ENCODE data around the gene TTC39B. TPM values are rescaled to one million over a fixed set of nuclear protein-coding genes. Genes with fewer than 3 reads are reported as not detected.

Gene TTC39B
- total and polyA plus RNA-seq, 4 donors: 1.8 to 11.7 (median 2.8) TPM

- 64% methylated on average over 4 of the region's 4 CpGs for WGBS
- H3K9ac ChIP-seq (ENCODE audit: low read depth in 1 of 2, low read length in 2 of 2): peak overlapping the region in 1 of 2 donors; percentile 13
- no peak for TF ChIP-seq EGR1 (IDR thresholded peaks at IDR 0.05; ENCODE audit: low read depth in 2 of 2)
These were observed 95.1 kb downstream of the TTC39B start for GRCh38 chr9:15211815-15212495.

GRCh38 chr9:15211160-15211814 lies 95.7 kb downstream of the TTC39B start:
- Histone ChIP-seq H3K4me3 (ENCODE audit: low read depth in 1 of 3, low read length in 3 of 3) (no peak overlapping the region), H3K36me3 (ENCODE audit: control insufficient read depth in 4 of 4, insufficient read depth in 3 of 4, low read depth in 1 of 4, low read length in 3 of 4) (peaks cover 0 to 5% (median 0%) of the 10 kb centered on the region in 4 donors), H3K27me3 (ENCODE audit: control insufficient read depth in 4 of 4, insufficient read depth in 4 of 4, low read length in 3 of 4) (no peaks in the 10 kb centered on the region), H3K27ac (ENCODE audit: low read depth in 1 of 2, low read length in 2 of 2) (no peak overlapping the region), H3K9me3 (ENCODE audit: control insufficient read depth in 4 of 4, low read length in 3 of 4) (no peaks in the 10 kb centered on the region), H3K9ac (ENCODE audit: low read depth in 1 of 2, low read length in 2 of 2) (no peak overlapping the region), H3K4me1 (ENCODE audit: control insufficient read depth in 4 of 4, insufficient read depth in 4 of 4, low read length in 3 of 4) (peaks cover 2 to 11% (median 8%) of the 10 kb centered on the region in 4 donors)
- TF ChIP-seq SP1 (IDR thresholded peaks at IDR 0.05): peak; percentile 61
- TF ChIP-seq ATF3 (IDR thresholded peaks at IDR 0.05): peak; percentile 14
- TF ChIP-seq RAD21 (IDR thresholded peaks at IDR 0.05): peak; percentile 90 to 91
- TF ChIP-seq CTCF (IDR thresholded peaks at IDR 0.05; ENCODE audit: low read depth, low read length, missing input control): peak; percentile 90
- peak in 1 of 2 donors; percentile 52 for TF ChIP-seq HNF4A (conservative IDR thresholded peaks at IDR 0.05)
- no peak for TF ChIP-seq GABPA (IDR thresholded peaks at IDR 0.05 in 1 of 2, conservative IDR thresholded peaks at IDR 0.05 in 1 of 2)
- peak; percentile 30 to 79 for TF ChIP-seq RXRA (IDR thresholded peaks at IDR 0.05)
- TF ChIP-seq NR2F2 (IDR thresholded peaks at IDR 0.05): peak; percentile 39
- TF ChIP-seq ZBTB33 (IDR thresholded peaks at IDR 0.05): no peak
- TF ChIP-seq JUND (IDR thresholded peaks at IDR 0.05): peak in 1 of 2 donors; percentile 53
- 45% methylated on average over 6 of the region's 6 CpGs for WGBS
- DNase-seq (ENCODE audit: low spot score): peak; percentile 49

More at GRCh38 chr9:15211815-15212495, 95.1 kb downstream of the TTC39B start:
- no peak for DNase-seq (ENCODE audit: low spot score)
- Histone ChIP-seq H3K4me1 (ENCODE audit: control insufficient read depth in 4 of 4, insufficient read depth in 4 of 4, low read length in 3 of 4) (peaks cover 2 to 11% (median 8%) of the 10 kb centered on the region in 4 donors), H3K9me3 (ENCODE audit: control insufficient read depth in 4 of 4, low read length in 3 of 4) (no peaks in the 10 kb centered on the region), H3K27me3 (ENCODE audit: control insufficient read depth in 4 of 4, insufficient read depth in 4 of 4, low read length in 3 of 4) (no peaks in the 10 kb centered on the region), H3K4me3 (ENCODE audit: low read depth in 1 of 3, low read length in 3 of 3) (no peak overlapping the region), H3K27ac (ENCODE audit: low read depth in 1 of 2, low read length in 2 of 2) (no peak overlapping the region), H3K36me3 (ENCODE audit: control insufficient read depth in 4 of 4, insufficient read depth in 3 of 4, low read depth in 1 of 4, low read length in 3 of 4) (peaks cover 0 to 5% (median 0%) of the 10 kb centered on the region in 4 donors)
